Gastrocnemius medialis (tissue), 4 donors: ENCODE measurements around the gene PIEZO1. TPM values are rescaled to one million over a fixed set of nuclear protein-coding genes. Genes with fewer than 3 reads are reported as not detected.

Experiments used
- ATAC-seq, 2 donors: fragments of 150-250 bp; one replicate each; pipeline ENCODE4 v1.9.1; 2016
- DNase-seq, 2 donors: peaks; one replicate each; pipeline ENCODE4 v3.0.0-alpha.2; 2019
- H3K27ac ChIP-seq, 4 donors: fragments of 200-600 bp; sonication (generic); 1 replicate in 1 of 4; 2 replicates in 3 of 4; pipeline ENCODE4 v1.5.1; 2016 to 2018; ENCODE audit warnings: mild to moderate bottlenecking in 2 of 4, moderate library complexity in 1 of 4
- H3K27me3 ChIP-seq, 3 donors: fragments of 200-600 bp; sonication (generic) in 2 of 3; 1 replicate in 1 of 3; 2 replicates in 2 of 3; pipeline versions ENCODE4 v1.5.1 to v1.6.0; 2016 to 2019; ENCODE audit warnings: mild to moderate bottlenecking in 1 of 3, moderate library complexity in 1 of 3
- H3K36me3 ChIP-seq, 2 donors: fragments of 200-600 bp; sonication (generic) in 1 of 2; one replicate each; pipeline ENCODE4 v1.5.1; 2017 to 2018
- H3K4me1 ChIP-seq, 2 donors: fragments of 200-600 bp; sonication (generic) in 1 of 2; one replicate each; pipeline ENCODE4 v1.5.1; 2016 to 2017; ENCODE audit warnings: mild to moderate bottlenecking in 2 of 2
- H3K4me3 ChIP-seq, 4 donors: fragments of 200-600 bp; sonication (generic) in 3 of 4; 1 replicate in 1 of 4; 2 replicates in 3 of 4; pipeline ENCODE4 v1.5.1; 2016 to 2019; ENCODE audit warnings: mild to moderate bottlenecking in 2 of 4
- H3K9me3 ChIP-seq, 3 donors: fragments of 200-600 bp; sonication (generic) in 2 of 3; 1 replicate in 1 of 3; 2 replicates in 2 of 3; pipeline ENCODE4 v1.5.1; 2016 to 2019
- POLR2A ChIP-seq, 2 donors: fragments of 450-650 bp; IDR thresholded peaks; one replicate each; pipeline ENCODE4 v1.6.1; 2017; ENCODE audit warnings: antibody characterized with exemption in 2 of 2, mild to moderate bottlenecking in 2 of 2, moderate library complexity in 2 of 2
- in situ Hi-C, 4 donors: fragments of 200-750 bp; cut with MboI; loops; one replicate each; pipeline versions ENCODE4 v1.15.0 to v1.8.0; 2017; ENCODE audit warnings: low sequenced_read_pairs in 4 of 4
- intact Hi-C: fragments of 100-400 bp; cut with DNase I; formaldehyde crosslinking; loops from one replicate; pipeline ENCODE4 v1.15.1; 2023; ENCODE audit warnings: low total_unique reads
- total RNA-seq, 4 donors: library from RNA; depleted of rRNA; stranded (reverse); fragments of >200 nt; gene quantifications; one replicate each; pipeline versions ENCODE4 v1.1.0 to v1.2.3, GENCODE V29; 2016
- TF ChIP-seq, protein P1 (sequence below), 5 experiments: fragments of 450-650 bp in 3 of 5; fragments of 200-600 bp in 2 of 5; sonication (generic) in 2 of 5; IDR thresholded peaks in 4 of 5; conservative IDR thresholded peaks in 1 of 5; 1 replicate in 4 of 5; 2 replicates in 1 of 5; pipeline ENCODE4 v1.5.1; 2016 to 2019; ENCODE audit warnings: antibody characterized with exemption in 5 of 5, mild to moderate bottlenecking in 3 of 5, moderate library complexity in 3 of 5

The PIEZO1 gene
- total RNA-seq, 4 donors from 2014 or later = 9.0 to 37.0 (median 16.5) TPM

DNA sequence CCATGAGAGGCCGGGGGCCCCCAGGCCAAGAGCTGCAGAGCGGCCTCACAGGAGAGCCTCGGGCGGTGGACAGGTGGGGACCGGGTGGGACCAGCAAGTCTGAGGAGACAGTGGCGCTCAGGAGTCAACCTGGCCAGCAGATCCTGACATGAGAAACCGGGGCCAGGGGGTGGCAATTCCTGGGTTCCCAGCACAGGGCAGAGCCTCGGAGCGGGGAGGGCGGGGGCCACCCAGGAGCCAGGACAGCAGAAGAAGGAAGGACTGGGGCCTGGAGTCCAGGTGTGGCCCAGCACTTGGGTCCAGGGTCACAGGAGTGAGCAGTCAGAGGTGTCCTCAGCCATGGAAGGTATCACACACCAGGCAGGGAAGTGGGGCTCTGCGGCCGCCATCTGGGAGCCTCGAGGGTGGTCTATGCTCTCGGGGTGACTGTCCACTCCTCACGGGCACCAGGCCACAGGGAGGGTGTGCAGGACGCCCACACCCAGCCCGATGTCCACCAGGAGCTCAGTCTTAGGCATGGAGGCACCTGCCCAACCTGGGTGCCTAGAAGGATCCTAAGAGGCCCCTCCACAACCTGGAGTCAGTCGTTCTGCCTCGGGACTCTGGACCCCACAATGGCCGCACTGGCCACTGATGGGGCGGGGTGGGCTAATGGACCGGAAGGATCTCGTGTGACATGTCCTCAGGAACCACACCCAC lies 29.1 kb downstream of the PIEZO1 start:
- no peak for DNase-seq
- in situ Hi-C loops = no loop called here
- no peaks in the 10 kb centered on the region for H3K36me3 ChIP-seq
- no peak overlapping the region for H3K27ac ChIP-seq
- no peaks in the 10 kb centered on the region for H3K9me3 ChIP-seq
- no peak for ATAC-seq
- intact Hi-C loops = no loop called here
- no peaks in the 10 kb centered on the region for H3K4me1 ChIP-seq
- H3K27me3 ChIP-seq = peaks cover 0 to 6% (median 5%) of the 10 kb centered on the region in 3 donors
- TF ChIP-seq POLR2A (IDR thresholded peaks at IDR 0.05) = no peak
- TF ChIP-seq, protein P1, sequence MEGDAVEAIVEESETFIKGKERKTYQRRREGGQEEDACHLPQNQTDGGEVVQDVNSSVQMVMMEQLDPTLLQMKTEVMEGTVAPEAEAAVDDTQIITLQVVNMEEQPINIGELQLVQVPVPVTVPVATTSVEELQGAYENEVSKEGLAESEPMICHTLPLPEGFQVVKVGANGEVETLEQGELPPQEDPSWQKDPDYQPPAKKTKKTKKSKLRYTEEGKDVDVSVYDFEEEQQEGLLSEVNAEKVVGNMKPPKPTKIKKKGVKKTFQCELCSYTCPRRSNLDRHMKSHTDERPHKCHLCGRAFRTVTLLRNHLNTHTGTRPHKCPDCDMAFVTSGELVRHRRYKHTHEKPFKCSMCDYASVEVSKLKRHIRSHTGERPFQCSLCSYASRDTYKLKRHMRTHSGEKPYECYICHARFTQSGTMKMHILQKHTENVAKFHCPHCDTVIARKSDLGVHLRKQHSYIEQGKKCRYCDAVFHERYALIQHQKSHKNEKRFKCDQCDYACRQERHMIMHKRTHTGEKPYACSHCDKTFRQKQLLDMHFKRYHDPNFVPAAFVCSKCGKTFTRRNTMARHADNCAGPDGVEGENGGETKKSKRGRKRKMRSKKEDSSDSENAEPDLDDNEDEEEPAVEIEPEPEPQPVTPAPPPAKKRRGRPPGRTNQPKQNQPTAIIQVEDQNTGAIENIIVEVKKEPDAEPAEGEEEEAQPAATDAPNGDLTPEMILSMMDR (IDR thresholded peaks at IDR 0.05 in 4 of 5, conservative IDR thresholded peaks at IDR 0.05 in 1 of 5) = no peak
- no peak overlapping the region for H3K4me3 ChIP-seq

DNA sequence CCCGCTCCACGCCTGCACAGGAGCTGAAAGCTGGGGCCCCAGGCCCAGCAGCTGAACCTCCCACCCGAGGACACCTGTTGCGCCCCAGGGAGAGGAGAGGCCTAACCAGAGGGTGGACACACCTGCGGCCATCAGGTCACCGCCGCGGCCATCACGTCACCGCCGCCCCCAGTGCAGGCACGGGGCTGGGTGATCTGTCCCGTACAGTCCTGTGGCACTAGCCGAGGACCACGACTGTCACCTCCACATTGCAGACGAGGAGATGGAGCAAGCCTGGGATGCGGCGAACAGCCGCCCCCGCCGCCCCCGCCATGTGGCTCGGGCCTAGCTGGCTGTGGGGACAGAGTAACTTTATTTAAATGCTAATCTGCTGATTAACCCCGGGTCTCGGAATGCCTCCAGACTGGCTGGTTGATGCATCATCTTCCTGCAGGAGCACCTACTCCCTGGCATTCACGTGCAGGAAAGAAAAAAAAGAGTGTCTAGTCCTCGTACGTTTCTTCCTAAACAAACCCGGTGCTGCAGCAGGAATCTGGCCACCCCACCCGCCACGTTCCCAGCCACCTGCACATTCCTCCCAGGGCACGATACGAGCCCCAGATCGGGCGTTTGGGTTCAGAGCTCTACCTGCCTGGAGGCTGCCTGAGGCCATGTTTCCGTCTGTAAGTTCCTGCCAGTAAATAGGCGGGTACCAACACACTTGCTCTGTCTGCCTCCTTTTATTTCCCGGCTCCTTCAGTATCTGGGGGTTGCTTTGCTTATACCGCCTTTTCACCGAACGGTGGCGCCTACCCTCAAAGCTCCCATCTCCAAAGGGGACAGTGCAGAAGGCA lies 29.9 kb downstream of the PIEZO1 start:
- TF ChIP-seq, protein P1 (IDR thresholded peaks at IDR 0.05 in 4 of 5, conservative IDR thresholded peaks at IDR 0.05 in 1 of 5) = no peak
- TF ChIP-seq POLR2A (IDR thresholded peaks at IDR 0.05) = no peak
- H3K4me3 ChIP-seq = no peak overlapping the region
- no peak for DNase-seq
- no peak overlapping the region for H3K27ac ChIP-seq
- no peaks in the 10 kb centered on the region for H3K36me3 ChIP-seq
- H3K9me3 ChIP-seq = no peaks in the 10 kb centered on the region
- in situ Hi-C loops = no loop called here
- H3K27me3 ChIP-seq = peaks cover 0 to 6% (median 5%) of the 10 kb centered on the region in 3 donors
- no peak for ATAC-seq
- no peaks in the 10 kb centered on the region for H3K4me1 ChIP-seq
- intact Hi-C loops = no loop called here

DNA sequence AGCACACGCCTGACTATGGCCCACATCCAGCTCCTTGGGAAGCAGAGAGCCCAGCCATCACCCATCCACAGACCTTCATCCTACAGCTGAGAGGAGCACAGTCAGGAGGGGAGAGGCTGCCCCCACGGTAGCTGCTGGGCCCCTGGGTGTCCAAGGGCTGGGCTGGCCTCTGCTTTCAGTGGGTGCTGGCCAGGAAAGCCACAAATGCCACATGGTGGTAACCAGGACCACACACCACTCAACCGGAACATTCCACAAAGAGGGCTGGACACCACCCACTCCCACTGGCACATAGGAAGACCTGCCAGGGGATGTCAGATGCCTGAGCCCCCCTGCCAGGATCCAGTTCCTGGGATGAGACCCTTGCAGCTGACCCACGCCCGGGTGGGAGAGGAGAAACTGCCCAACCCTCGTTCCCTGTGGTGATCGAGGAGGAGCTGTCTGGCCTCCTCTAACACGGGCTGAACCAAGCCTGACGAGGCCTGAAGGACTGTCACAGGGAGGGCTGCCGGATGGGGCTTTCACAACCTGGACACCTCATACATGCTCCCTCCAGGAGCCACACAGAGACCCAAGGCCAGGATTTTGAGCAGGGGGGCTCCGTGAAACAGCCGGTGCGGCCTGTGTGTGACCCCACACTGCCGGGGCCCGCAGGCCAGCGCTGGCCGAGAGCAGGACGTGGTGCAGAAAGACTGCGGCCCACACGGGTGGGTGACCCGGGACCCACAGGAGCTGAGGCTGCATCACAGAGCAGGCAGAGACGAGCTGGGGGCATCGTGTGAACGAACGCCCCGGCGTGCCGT lies 30.7 kb downstream of the PIEZO1 start:
- no peaks in the 10 kb centered on the region for H3K9me3 ChIP-seq
- in situ Hi-C loops (no loop called here), intact Hi-C loops (no loop called here)
- H3K27me3 ChIP-seq = peaks cover 0 to 6% (median 5%) of the 10 kb centered on the region in 3 donors
- no peak for DNase-seq
- H3K27ac ChIP-seq = no peak overlapping the region
- TF ChIP-seq, protein P1 (IDR thresholded peaks at IDR 0.05 in 4 of 5, conservative IDR thresholded peaks at IDR 0.05 in 1 of 5) = no peak
- no peak for TF ChIP-seq POLR2A (IDR thresholded peaks at IDR 0.05)
- H3K36me3 ChIP-seq = no peaks in the 10 kb centered on the region
- ATAC-seq = no peak
- no peaks in the 10 kb centered on the region for H3K4me1 ChIP-seq
- H3K4me3 ChIP-seq = no peak overlapping the region

DNA sequence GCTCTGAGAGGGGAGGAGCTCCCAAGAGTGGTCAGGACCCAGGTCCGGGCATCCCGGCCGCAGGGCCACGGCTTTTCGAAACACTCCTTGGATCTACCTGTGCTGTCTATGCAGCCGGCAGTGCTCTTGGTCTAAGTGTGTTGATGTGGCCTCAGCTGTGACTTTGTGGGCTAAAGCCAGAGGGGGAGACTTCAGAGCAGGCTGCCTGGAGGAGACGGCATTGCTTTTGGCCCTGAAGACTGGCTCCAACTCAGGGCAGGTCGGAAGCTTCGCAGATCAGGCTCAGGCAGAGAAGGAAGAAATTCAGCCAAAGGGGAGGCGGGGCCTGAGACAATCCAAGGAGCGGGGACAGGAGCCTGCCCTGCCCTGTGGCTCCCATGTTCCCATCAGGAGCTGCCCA lies 31.4 kb downstream of the PIEZO1 start:
- TF ChIP-seq POLR2A (IDR thresholded peaks at IDR 0.05) = no peak
- TF ChIP-seq, protein P1 (IDR thresholded peaks at IDR 0.05 in 4 of 5, conservative IDR thresholded peaks at IDR 0.05 in 1 of 5) = no peak
- Histone ChIP-seq H3K36me3 (no peaks in the 10 kb centered on the region), H3K4me1 (no peaks in the 10 kb centered on the region), H3K27ac (no peak overlapping the region), H3K27me3 (no peaks in the 10 kb centered on the region), H3K9me3 (no peaks in the 10 kb centered on the region), H3K4me3 (no peak overlapping the region)
- in situ Hi-C loops (no loop called here), intact Hi-C loops (no loop called here)
- no peak for DNase-seq
- ATAC-seq = no peak
